ENCODE measurements around the gene EBF3.

- TF ChIP-seq, protein P1, sequence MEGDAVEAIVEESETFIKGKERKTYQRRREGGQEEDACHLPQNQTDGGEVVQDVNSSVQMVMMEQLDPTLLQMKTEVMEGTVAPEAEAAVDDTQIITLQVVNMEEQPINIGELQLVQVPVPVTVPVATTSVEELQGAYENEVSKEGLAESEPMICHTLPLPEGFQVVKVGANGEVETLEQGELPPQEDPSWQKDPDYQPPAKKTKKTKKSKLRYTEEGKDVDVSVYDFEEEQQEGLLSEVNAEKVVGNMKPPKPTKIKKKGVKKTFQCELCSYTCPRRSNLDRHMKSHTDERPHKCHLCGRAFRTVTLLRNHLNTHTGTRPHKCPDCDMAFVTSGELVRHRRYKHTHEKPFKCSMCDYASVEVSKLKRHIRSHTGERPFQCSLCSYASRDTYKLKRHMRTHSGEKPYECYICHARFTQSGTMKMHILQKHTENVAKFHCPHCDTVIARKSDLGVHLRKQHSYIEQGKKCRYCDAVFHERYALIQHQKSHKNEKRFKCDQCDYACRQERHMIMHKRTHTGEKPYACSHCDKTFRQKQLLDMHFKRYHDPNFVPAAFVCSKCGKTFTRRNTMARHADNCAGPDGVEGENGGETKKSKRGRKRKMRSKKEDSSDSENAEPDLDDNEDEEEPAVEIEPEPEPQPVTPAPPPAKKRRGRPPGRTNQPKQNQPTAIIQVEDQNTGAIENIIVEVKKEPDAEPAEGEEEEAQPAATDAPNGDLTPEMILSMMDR (IDR thresholded peaks at IDR 0.05 in 8 of 11, conservative IDR thresholded peaks at IDR 0.05 in 3 of 11): no peak
- no peak for TF ChIP-seq POLR2AphosphoS5 (IDR thresholded peaks at IDR 0.05)
Measured at GRCh38 chr10:129960481-129961156, 3.5 kb downstream of the EBF3 start.
